HepG2 (cell line): ENCODE data around the gene NEUROD1. TPM values are rescaled to one million over a fixed set of nuclear protein-coding genes. Genes with fewer than 3 reads are reported as not detected.

Experiments
- ATAC-seq: fragments of 200-7000 bp; cut with Tn5 transposase; 3 replicates; pipeline ENCODE4 v1.9.1; 2020; ENCODE audit warnings: mild to moderate bottlenecking, moderate library complexity
- BruUV-seq: library from RNA; stranded (reverse); fragments of 400-500 nt; replicated peaks from 2 replicates; lab custom pipeline; 2021; lab: Mats Ljungman, UMichigan
- CTCF ChIA-PET: fragments of 300-600 bp; formaldehyde crosslinking; extraction: SDS; loops from one replicate; lab custom pipeline; 2021; ENCODE audit warnings: low total read pairs, inconsistent platforms, low intra/inter-chr PET ratio; lab: Yijun Ruan, JAX
- POLR2A ChIA-PET: fragments of 350-600 bp; sonication (Branson Sonifier 250); formaldehyde crosslinking; loops from one replicate; lab custom pipeline; 2020; ENCODE audit warnings: antibody characterized with exemption, inconsistent platforms; lab: Yijun Ruan, JAX
- DNase-seq: peaks from one replicate; pipeline ENCODE4 v3.0.0-alpha.2; 2015; ENCODE audit warnings: low spot score
- FAIRE-seq: peaks from 3 replicates; lab custom pipeline; 2011; peaks lifted over from hg19 to GRCh38; lab: Jason Lieb, UNC
- H2AFZ ChIP-seq: one replicate; pipeline ENCODE4 v1.6.1; 2011; ENCODE audit warnings: low read length, inconsistent platforms
- H3K27ac ChIP-seq: fragments of 300-600 bp; 3 replicates; pipeline ENCODE4 v1.8.0; 2011; ENCODE audit warnings: mixed run types, mild to moderate bottlenecking, mixed read lengths, low read length, inconsistent platforms; ENCODE audit not compliant: insufficient read depth; ENCODE audit errors: extremely low read length
- H3K27me3 ChIP-seq, 2 experiments: fragments of 200-600 bp in 1 of 2; 2 replicates in 1 of 2; 3 replicates in 1 of 2; pipeline versions ENCODE4 v1.6.0 to v1.8.0; 2011; ENCODE audit warnings: low read length in 2 of 2, mild to moderate bottlenecking in 2 of 2, moderate library complexity in 2 of 2, inconsistent platforms in 1 of 2; ENCODE audit not compliant: insufficient read depth in 2 of 2, control insufficient read depth in 1 of 2
- H3K36me3 ChIP-seq, 2 experiments: fragments of 200-600 bp in 1 of 2; replicated peaks in 1 of 2; 2 replicates in 1 of 2; 3 replicates in 1 of 2; pipeline versions ENCODE4 v1.5.1 to v1.8.0; 2011; ENCODE audit warnings: low read length in 2 of 2, inconsistent platforms in 1 of 2; ENCODE audit not compliant: insufficient read depth in 2 of 2, control insufficient read depth in 1 of 2
- H3K4me1 ChIP-seq: 2 replicates; pipeline ENCODE4 v1.5.1; 2012; ENCODE audit warnings: low read length, inconsistent platforms; ENCODE audit not compliant: insufficient read depth
- H3K4me2 ChIP-seq: 2 replicates; pipeline ENCODE4 v1.6.0; 2011; ENCODE audit warnings: low read depth, low read length, inconsistent platforms
- H3K4me3 ChIP-seq, 3 experiments: fragments of 200-600 bp in 1 of 3; sonication (generic), shearing (Covaris generic) in 1 of 3; replicated peaks in 1 of 3; 2 replicates each; pipeline ENCODE4 v1.5.1; 2011 to 2016; ENCODE audit warnings: low read length in 3 of 3, inconsistent platforms in 2 of 3, low read depth in 2 of 3, mild to moderate bottlenecking in 2 of 3, control low read depth in 1 of 3, mixed read lengths in 1 of 3; ENCODE audit not compliant: insufficient read depth in 1 of 3
- H3K79me2 ChIP-seq: one replicate; pipeline ENCODE4 v1.6.1; 2011; ENCODE audit warnings: low read length, inconsistent platforms; ENCODE audit not compliant: insufficient read depth
- H3K9ac ChIP-seq: 2 replicates; pipeline ENCODE4 v1.6.0; 2011; ENCODE audit warnings: mild to moderate bottlenecking, low read depth, low read length, inconsistent platforms; ENCODE audit not compliant: insufficient read depth
- H3K9me3 ChIP-seq: 2 replicates; pipeline ENCODE4 v1.5.1; 2012; ENCODE audit warnings: mild to moderate bottlenecking, low read length
- H4K20me1 ChIP-seq: 2 replicates; pipeline ENCODE4 v1.6.0; 2011; ENCODE audit warnings: inconsistent platforms, mild to moderate bottlenecking, low read length, moderate library complexity; ENCODE audit not compliant: insufficient read depth
- CEBPB ChIP-seq: IDR thresholded peaks from 2 replicates; pipeline ENCODE4 v1.6.1; 2011; ENCODE audit warnings: low read depth, low read length, improper control_type of control experiment, borderline replicate concordance
- HHEX ChIP-seq: IDR thresholded peaks from 2 replicates; pipeline ENCODE4 v1.6.1; 2016; ENCODE audit warnings: control low read depth
- ZBTB44 ChIP-seq: sonication (generic); formaldehyde crosslinking; IDR thresholded peaks from 2 replicates; pipeline ENCODE4 v1.4.0; 2020; ENCODE audit warnings: missing genetic modification reagents
- ZNF331 ChIP-seq: sonication (generic); formaldehyde crosslinking; IDR thresholded peaks from 2 replicates; pipeline ENCODE4 v1.4.0; 2020; ENCODE audit warnings: missing genetic modification reagents
- ZNF512B ChIP-seq: sonication (generic); formaldehyde crosslinking; IDR thresholded peaks from 2 replicates; pipeline ENCODE4 v1.5.1; 2020; ENCODE audit warnings: missing genetic modification reagents, mild to moderate bottlenecking, borderline replicate concordance
- WGBS: methylation state at CpG from one replicate; pipeline ENCODE4 v1.1.6; 2017; ENCODE audit warnings: low lambda C conversion rate; 5-methylcytosine and 5-hydroxymethylcytosine counted together
- in situ Hi-C: cut with HindIII; loops from 2 replicates; pipeline ENCODE4 v1.10.0; 2017; ENCODE audit warnings: low pct_unique_long_range_greater_than_20kb; ENCODE audit not compliant: extremely low pct_ligation_motif_present
- intact Hi-C: fragments of 100-400 bp; cut with micrococcal nuclease; formaldehyde crosslinking; loops from one replicate; pipeline ENCODE4 v1.10.0; 2022; ENCODE audit not compliant: unreplicated experiment
- polyA plus RNA-seq, 8 experiments: library from polyadenylated mRNA; depleted of rRNA in 3 of 8; stranded (reverse) in 7 of 8; unstranded in 1 of 8; fragments of >200 nt; fragmentation: Illumina TruSeq in 4 of 8; extraction: Trizol in 4 of 8; gene quantifications; 2 replicates each; pipeline versions ENCODE4 v1.2.1 to v1.2.3, GENCODE V29; 2011 to 2016; ENCODE audit warnings: low read depth in 4 of 8, missing spikeins in 1 of 8, mixed read lengths in 1 of 8; ENCODE audit not compliant: insufficient read depth in 1 of 8
- total RNA-seq, 5 experiments: library from RNA; depleted of rRNA; stranded (reverse); fragments of >200 nt; fragmentation: Illumina TruSeq; extraction: Trizol; gene quantifications; 2 replicates each; pipeline ENCODE4 v1.2.3, GENCODE V29; 2016; ENCODE audit warnings: low read depth in 1 of 5

Gene NEUROD1
- total and polyA plus RNA-seq, 2 of the 13 experiments (the other 11 are each of a cell fraction or from before 2014, with no cell fraction given): not detected

DNA sequence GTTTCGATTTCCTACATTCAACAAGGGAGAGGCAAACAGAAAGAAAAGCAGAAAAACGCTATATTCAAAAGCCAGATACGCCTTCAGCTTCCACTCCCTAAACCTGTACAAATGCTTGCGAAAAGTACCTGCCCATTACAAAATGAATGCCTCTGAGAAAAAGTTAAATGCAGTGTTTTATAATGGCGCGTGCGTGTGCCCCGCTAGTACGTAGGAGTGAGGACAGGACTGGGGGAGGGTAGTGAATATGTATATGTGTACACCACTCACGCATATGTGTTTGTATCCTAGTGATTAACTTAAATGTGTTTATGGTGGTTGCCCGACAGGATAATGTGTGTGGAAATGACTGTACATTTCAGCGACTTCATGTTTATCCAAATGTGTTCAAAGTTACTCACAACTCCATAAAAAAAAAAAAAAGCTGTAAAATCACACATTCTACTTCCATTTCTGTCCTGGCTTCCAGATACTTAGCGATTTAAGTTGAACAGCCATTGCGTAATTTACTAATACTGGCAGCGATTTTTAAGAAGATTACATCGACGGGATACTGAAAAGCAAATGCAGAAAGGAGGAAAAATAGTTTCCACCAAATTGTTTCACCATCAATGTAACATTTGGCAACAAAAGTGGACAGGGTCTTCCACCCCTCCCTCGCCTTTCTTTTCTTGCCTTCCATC is 1.3 kb downstream of the NEUROD1 start:
- Histone ChIP-seq H3K79me2 (no peaks in the 10 kb centered on the region), H3K4me1 (no peaks in the 10 kb centered on the region), H3K9me3 (no peaks in the 10 kb centered on the region), H3K4me3 (no peak overlapping the region), H3K4me2 (no peak overlapping the region), H4K20me1 (no peaks in the 10 kb centered on the region; the same call in 1 of the 2 replicates), H2AFZ (no peak overlapping the region), H3K27ac (no peak overlapping the region), H3K36me3 (no peaks in the 10 kb centered on the region), H3K27me3 (peaks cover 6 to 37% of the 10 kb centered on the region in 2 experiments; a peak in 4 of 5 replicates), H3K9ac (no peak overlapping the region)
- ChIA-PET POLR2A (no interaction called here), CTCF (no interaction called here)
- no peak for ATAC-seq
- BruUV-seq: no TSS peak
- TF ChIP-seq CEBPB (peak; percentile 71; the same call in 1 of the 2 replicates), ZBTB44 (no peak), ZNF331 (no peak), ZNF512B (CRISPR knock-in tag) (no peak), HHEX (CRISPR knock-in tag) (no peak)
- FAIRE-seq: no peak
- WGBS: 38% methylated on average over 18 of the region's 18 CpGs
- in situ Hi-C loops (no loop called here), intact Hi-C loops (no loop called here)
- DNase-seq: no peak
